H9 (cell line): ENCODE data around the gene RGL4. TPM values are rescaled to one million over a fixed set of nuclear protein-coding genes. Genes with fewer than 3 reads are reported as not detected.
A peak's percentile ranks its signal among the peaks of the same experiment; 100 is the strongest.

Experiments used
- DNase-seq: peaks from one replicate; pipeline ENCODE4 v3.0.0-alpha.2; 2017
- H2AFZ ChIP-seq: one replicate; pipeline ENCODE4 v1.6.1; 2013; ENCODE audit warnings: mild to moderate bottlenecking, low read length, control low read depth, moderate library complexity
- H2AK5ac ChIP-seq: 2 replicates; pipeline ENCODE4 v1.6.1; 2013; ENCODE audit warnings: low read length, control low read depth, mixed read lengths; ENCODE audit not compliant: insufficient read length
- H2BK120ac ChIP-seq: one replicate; pipeline ENCODE4 v1.6.1; 2013; ENCODE audit warnings: low read depth, mild to moderate bottlenecking, low read length, control low read depth, inconsistent platforms; ENCODE audit not compliant: poor library complexity, severe bottlenecking
- H2BK12ac ChIP-seq: 2 replicates; pipeline ENCODE4 v1.6.1; 2013; ENCODE audit warnings: low read length, control low read depth, mixed read lengths, low read depth; ENCODE audit not compliant: insufficient read length
- H2BK15ac ChIP-seq: 2 replicates; pipeline ENCODE4 v1.6.1; 2013; ENCODE audit warnings: low read depth, low read length, control low read depth
- H2BK20ac ChIP-seq: one replicate; pipeline ENCODE4 v1.6.1; 2013; ENCODE audit warnings: low read depth, mild to moderate bottlenecking, low read length, control low read depth, inconsistent platforms; ENCODE audit not compliant: poor library complexity, severe bottlenecking
- H2BK5ac ChIP-seq: 2 replicates; pipeline ENCODE4 v1.6.1; 2013; ENCODE audit warnings: low read length, control low read depth, mixed read lengths; ENCODE audit not compliant: insufficient read length
- H3K14ac ChIP-seq: 2 replicates; pipeline ENCODE4 v1.6.1; 2013; ENCODE audit warnings: low read length, control low read depth; ENCODE audit not compliant: insufficient read depth
- H3K18ac ChIP-seq: 2 replicates; pipeline ENCODE4 v1.6.1; 2013; ENCODE audit warnings: low read depth, mild to moderate bottlenecking, mixed read lengths, low read length, control low read depth; ENCODE audit not compliant: insufficient read length
- H3K23ac ChIP-seq: 2 replicates; pipeline ENCODE4 v1.6.1; 2013; ENCODE audit warnings: low read length, control low read depth, mixed read lengths, low read depth; ENCODE audit not compliant: insufficient read length
- H3K23me2 ChIP-seq: 2 replicates; pipeline ENCODE4 v1.6.1; 2013; ENCODE audit warnings: low read depth, mild to moderate bottlenecking, mixed read lengths, low read length, control low read depth; ENCODE audit not compliant: insufficient read length, poor library complexity, severe bottlenecking
- H3K27ac ChIP-seq: 2 replicates; pipeline ENCODE4 v1.5.1; 2013; ENCODE audit warnings: low read length, control low read depth, mixed read lengths, low read depth; ENCODE audit not compliant: insufficient read length
- H3K27me3 ChIP-seq: 2 replicates; pipeline ENCODE4 v1.6.1; 2013; ENCODE audit warnings: low read length, control low read depth, inconsistent platforms; ENCODE audit not compliant: insufficient read depth
- H3K4ac ChIP-seq: 2 replicates; pipeline ENCODE4 v1.6.1; 2013; ENCODE audit warnings: low read depth, mild to moderate bottlenecking, control low read depth, inconsistent platforms, low read length, moderate library complexity
- H3K4me1 ChIP-seq: 2 replicates; pipeline ENCODE4 v1.6.1; 2013; ENCODE audit warnings: low read length, control low read depth, inconsistent platforms; ENCODE audit not compliant: insufficient read depth
- H3K4me2 ChIP-seq: 2 replicates; pipeline ENCODE4 v1.6.1; 2013; ENCODE audit warnings: low read length, control low read depth, mixed read lengths; ENCODE audit not compliant: insufficient read length, insufficient read depth
- H3K56ac ChIP-seq: 2 replicates; pipeline ENCODE4 v1.6.1; 2013; ENCODE audit warnings: low read depth, mild to moderate bottlenecking, mixed read lengths, low read length, control low read depth; ENCODE audit not compliant: insufficient read length
- H3K79me1 ChIP-seq: 2 replicates; pipeline ENCODE4 v1.6.1; 2013; ENCODE audit warnings: low read depth, mild to moderate bottlenecking, moderate library complexity, low read length, control low read depth, inconsistent platforms; ENCODE audit not compliant: insufficient read depth, poor library complexity, severe bottlenecking
- H3K79me2 ChIP-seq: 2 replicates; pipeline ENCODE4 v1.6.1; 2013; ENCODE audit warnings: low read length, control low read depth, inconsistent platforms; ENCODE audit not compliant: insufficient read depth
- H3K9ac ChIP-seq: 2 replicates; pipeline ENCODE4 v1.6.1; 2013; ENCODE audit warnings: low read length, control low read depth, mixed read lengths; ENCODE audit not compliant: insufficient read length; ENCODE audit errors: extremely low read depth
- H3K9me3 ChIP-seq: one replicate; pipeline ENCODE4 v1.6.1; 2013; ENCODE audit warnings: low read depth, low read length, inconsistent platforms; ENCODE audit not compliant: control insufficient read depth
- H3T11ph ChIP-seq: one replicate; pipeline ENCODE4 v1.6.1; 2013; ENCODE audit warnings: mild to moderate bottlenecking, low read length, control low read depth, inconsistent platforms
- H4K20me1 ChIP-seq: one replicate; pipeline ENCODE4 v1.6.1; 2013; ENCODE audit not compliant: control insufficient read depth, insufficient read length, insufficient read depth
- H4K5ac ChIP-seq: 2 replicates; pipeline ENCODE4 v1.6.1; 2013; ENCODE audit warnings: low read depth, mild to moderate bottlenecking, mixed read lengths, low read length, control low read depth; ENCODE audit not compliant: insufficient read length
- H4K8ac ChIP-seq: replicated peaks from 2 replicates; pipeline ENCODE4 v1.6.1; 2013; ENCODE audit warnings: low read length, control low read depth, mixed read lengths, low read depth; ENCODE audit not compliant: insufficient read length
- H4K91ac ChIP-seq: 2 replicates; pipeline ENCODE4 v1.6.1; 2013; ENCODE audit warnings: low read depth, mild to moderate bottlenecking, moderate library complexity, mixed read lengths, low read length, control low read depth; ENCODE audit not compliant: insufficient read length
- H3K27ac Mint-ChIP-seq, 3 experiments: 2 replicates in 2 of 3; 3 replicates in 1 of 3; pipeline ENCODE4 v1.8.0; 2020 to 2021; ENCODE audit warnings: mixed read lengths in 3 of 3, mild to moderate bottlenecking in 1 of 3, moderate library complexity in 1 of 3
- H3K27me3 Mint-ChIP-seq: 2 replicates; pipeline ENCODE4 v1.8.0; 2021; ENCODE audit warnings: low read depth, mild to moderate bottlenecking, moderate library complexity, mixed read lengths
- H3K36me3 Mint-ChIP-seq, 3 experiments: 2 replicates in 2 of 3; 3 replicates in 1 of 3; pipeline ENCODE4 v1.8.0; 2020 to 2021; ENCODE audit warnings: low read depth in 3 of 3, mixed read lengths in 3 of 3; ENCODE audit not compliant: insufficient read depth in 1 of 3
- H3K4me1 Mint-ChIP-seq, 2 experiments: 2 replicates each; pipeline ENCODE4 v1.8.0; 2020; ENCODE audit warnings: mixed read lengths in 2 of 2
- H3K4me3 Mint-ChIP-seq, 2 experiments: 2 replicates in 1 of 2; 3 replicates in 1 of 2; pipeline ENCODE4 v1.8.0; 2020 to 2021; ENCODE audit warnings: mild to moderate bottlenecking in 2 of 2, mixed read lengths in 2 of 2, moderate library complexity in 1 of 2
- H3K9me3 Mint-ChIP-seq, 2 experiments: 2 replicates in 1 of 2; 3 replicates in 1 of 2; pipeline ENCODE4 v1.8.0; 2020; ENCODE audit warnings: mild to moderate bottlenecking in 2 of 2, mixed read lengths in 2 of 2, moderate library complexity in 1 of 2
- WGBS: extraction: QIAGEN DNeasy Blood & Tissue Kit; methylation state at CpG from one replicate; pipeline ENCODE4 v1.1.7; 2013; ENCODE audit warnings: missing lambda C conversion rate, low lambda C conversion rate, mixed read lengths; ENCODE audit not compliant: insufficient read length; ENCODE audit errors: extremely low coverage; 5-methylcytosine and 5-hydroxymethylcytosine counted together
- total RNA-seq: library from RNA; stranded (reverse); gene quantifications from 2 replicates; pipeline ENCODE4 v1.2.1, GENCODE V29; 2021
- TF ChIP-seq, protein P1 (sequence below): fragments of 200-600 bp; sonication (generic); conservative IDR thresholded peaks from 3 replicates; pipeline ENCODE4 v1.8.0; 2021; ENCODE audit warnings: antibody characterized with exemption, mild to moderate bottlenecking

Gene RGL4
- total RNA-seq, 1 experiment from 2014 or later, result not detected

DNA sequence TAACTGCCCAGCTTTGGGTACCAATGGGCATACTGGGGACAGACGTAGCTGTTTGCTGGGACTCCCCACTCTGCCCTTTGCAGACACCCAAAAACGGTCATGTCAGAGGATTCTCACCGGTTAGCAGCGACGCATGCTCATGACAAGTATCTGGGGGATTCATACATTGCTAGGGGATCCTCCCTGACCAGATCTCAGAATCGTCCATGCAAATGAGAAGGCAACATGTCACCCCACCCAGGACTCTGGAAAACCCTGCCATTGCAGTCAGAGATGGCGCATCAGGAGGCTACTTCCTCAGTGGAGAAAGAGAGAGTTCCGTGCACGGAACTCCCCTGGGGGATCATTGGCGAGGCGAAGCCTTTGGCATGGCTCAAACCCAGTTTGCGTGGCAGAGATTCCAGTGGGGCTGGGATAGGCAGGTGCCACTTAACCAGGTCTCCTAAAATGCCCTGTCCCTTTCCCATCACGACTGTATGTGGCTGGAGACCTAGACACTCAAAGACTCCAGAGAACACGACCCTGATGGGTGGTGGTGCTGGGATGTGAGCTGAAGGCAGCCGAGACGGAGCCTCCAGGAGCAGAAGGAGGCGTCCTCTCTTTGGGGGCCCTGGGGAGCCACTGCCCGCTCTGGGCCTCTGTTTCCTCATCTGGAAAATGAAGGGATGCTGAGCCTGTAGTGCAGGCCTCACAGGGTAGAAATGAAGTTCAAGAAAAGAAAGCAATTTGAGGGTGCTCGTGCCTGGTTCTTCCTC lies 4.9 kb downstream of the RGL4 start:
- H2BK5ac ChIP-seq, result no peak overlapping the region
- H2BK20ac ChIP-seq, result no peak overlapping the region
- no CpG with 5 or more reads among the region's 19 CpGs for WGBS
- no peaks in the 10 kb centered on the region for H3K27me3 ChIP-seq
- H2BK120ac ChIP-seq, result no peak overlapping the region
- H3K79me1 ChIP-seq, result no peaks in the 10 kb centered on the region
- no peak overlapping the region for H3K23ac ChIP-seq
- Mint-ChIP-seq H3K4me3 (peak overlapping the region in 1 of 2 experiments; percentile 1; a peak in 1 of 5 replicates), H3K4me1 (no peaks in the 10 kb centered on the region), H3K27me3 (no peaks in the 10 kb centered on the region), H3K9me3 (no peaks in the 10 kb centered on the region), H3K36me3 (peaks cover 17 to 42% (median 33%) of the 10 kb centered on the region in 3 experiments), H3K27ac (peak overlapping the region in 1 of 3 experiments; percentile 34; a peak in 2 of 7 replicates)
- H3K9me3 ChIP-seq, result no peaks in the 10 kb centered on the region
- H3K4ac ChIP-seq, result no peak overlapping the region
- no peak for DNase-seq
- H3K18ac ChIP-seq, result no peak overlapping the region
- no peak overlapping the region for H3K56ac ChIP-seq
- no peak overlapping the region for H3K27ac ChIP-seq
- H2AK5ac ChIP-seq, result no peak overlapping the region
- no peak overlapping the region for H3K14ac ChIP-seq
- H4K5ac ChIP-seq, result no peak overlapping the region
- no peak overlapping the region for H4K8ac ChIP-seq
- no peak overlapping the region for H2BK12ac ChIP-seq
- H3K79me2 ChIP-seq, result no peaks in the 10 kb centered on the region
- H4K20me1 ChIP-seq, result no peaks in the 10 kb centered on the region
- TF ChIP-seq, protein P1, sequence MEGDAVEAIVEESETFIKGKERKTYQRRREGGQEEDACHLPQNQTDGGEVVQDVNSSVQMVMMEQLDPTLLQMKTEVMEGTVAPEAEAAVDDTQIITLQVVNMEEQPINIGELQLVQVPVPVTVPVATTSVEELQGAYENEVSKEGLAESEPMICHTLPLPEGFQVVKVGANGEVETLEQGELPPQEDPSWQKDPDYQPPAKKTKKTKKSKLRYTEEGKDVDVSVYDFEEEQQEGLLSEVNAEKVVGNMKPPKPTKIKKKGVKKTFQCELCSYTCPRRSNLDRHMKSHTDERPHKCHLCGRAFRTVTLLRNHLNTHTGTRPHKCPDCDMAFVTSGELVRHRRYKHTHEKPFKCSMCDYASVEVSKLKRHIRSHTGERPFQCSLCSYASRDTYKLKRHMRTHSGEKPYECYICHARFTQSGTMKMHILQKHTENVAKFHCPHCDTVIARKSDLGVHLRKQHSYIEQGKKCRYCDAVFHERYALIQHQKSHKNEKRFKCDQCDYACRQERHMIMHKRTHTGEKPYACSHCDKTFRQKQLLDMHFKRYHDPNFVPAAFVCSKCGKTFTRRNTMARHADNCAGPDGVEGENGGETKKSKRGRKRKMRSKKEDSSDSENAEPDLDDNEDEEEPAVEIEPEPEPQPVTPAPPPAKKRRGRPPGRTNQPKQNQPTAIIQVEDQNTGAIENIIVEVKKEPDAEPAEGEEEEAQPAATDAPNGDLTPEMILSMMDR, result no peak
- H4K91ac ChIP-seq, result no peak overlapping the region
- H3K23me2 ChIP-seq, result no peaks in the 10 kb centered on the region
- H3K9ac ChIP-seq, result no peak overlapping the region
- H3K4me1 ChIP-seq, result no peaks in the 10 kb centered on the region
- H2BK15ac ChIP-seq, result no peak overlapping the region
- no peak overlapping the region for H3T11ph ChIP-seq
- H2AFZ ChIP-seq, result no peak overlapping the region
- no peak overlapping the region for H3K4me2 ChIP-seq
